Astrocyte (in vitro differentiated cells and primary cell): ENCODE measurements around the gene DDR1.

Source experiments
- CTCF ChIP-seq: IDR thresholded peaks from 2 replicates; pipeline ENCODE4 v1.5.1; 2011; ENCODE audit warnings: low read depth, mild to moderate bottlenecking, inconsistent platforms, low read length, moderate library complexity; ENCODE audit not compliant: insufficient read depth
- EZH2 ChIP-seq: IDR thresholded peaks from 2 replicates; pipeline ENCODE4 v1.6.1; 2012; ENCODE audit warnings: mild to moderate bottlenecking, low read length, inconsistent platforms; ENCODE audit not compliant: insufficient read depth

- no peak for TF ChIP-seq EZH2
- no peak for TF ChIP-seq CTCF
Observed at GRCh38 chr6:30886897-30887255, 2.6 kb downstream of the DDR1 start.
